Astrocyte of the cerebellum (primary cell): ENCODE data around the gene POU2AF3.

Experiments used
- DNase-seq: peaks from one replicate; pipeline ENCODE4 v3.0.0-alpha.2; 2011; ENCODE audit warnings: low read depth
- H3K4me3 ChIP-seq: 2 replicates; pipeline ENCODE4 v1.5.1; 2011; ENCODE audit warnings: mild to moderate bottlenecking, low read depth, low read length, moderate library complexity
- CTCF ChIP-seq: IDR thresholded peaks from 2 replicates; pipeline ENCODE4 v1.5.1; 2012; ENCODE audit warnings: low read length, low read depth, moderate library complexity, mild to moderate bottlenecking; ENCODE audit errors: missing control alignments
- in situ Hi-C: cut with HindIII; loops from 2 replicates; pipeline ENCODE4 v1.10.0; 2017; ENCODE audit warnings: low sequenced_read_pairs

The POU2AF3 gene

GRCh38 chr11:111305162-111305802, 6.9 kb downstream of the POU2AF3 start:
- in situ Hi-C loops, result no loop called here
- DNase-seq, result no peak
- TF ChIP-seq CTCF, result no peak
- no peak overlapping the region for H3K4me3 ChIP-seq

GRCh38 chr11:111305876-111306275, 7.5 kb downstream of the POU2AF3 start:
- no peak for TF ChIP-seq CTCF
- H3K4me3 ChIP-seq, result no peak overlapping the region
- in situ Hi-C loops, result no loop called here
- DNase-seq, result no peak

- in situ Hi-C loops, result no loop called here
- no peak for DNase-seq
- TF ChIP-seq CTCF, result no peak
- no peak overlapping the region for H3K4me3 ChIP-seq
Observed at GRCh38 chr11:111306321-111306720, 8.0 kb downstream of the POU2AF3 start.

- no peak for DNase-seq
- no peak overlapping the region for H3K4me3 ChIP-seq
- no peak for TF ChIP-seq CTCF
- in situ Hi-C loops, result no loop called here
Observed at GRCh38 chr11:111307472-111308108, 9.2 kb downstream of the POU2AF3 start.

- TF ChIP-seq CTCF, result no peak
- H3K4me3 ChIP-seq, result no peak overlapping the region
- in situ Hi-C loops, result no loop called here
- DNase-seq, result no peak
Observed at GRCh38 chr11:111308140-111308539, 9.8 kb downstream of the POU2AF3 start.

GRCh38 chr11:111309215-111309915, 11.0 kb downstream of the POU2AF3 start:
- no peak overlapping the region for H3K4me3 ChIP-seq
- TF ChIP-seq CTCF, result no peak
- no peak for DNase-seq
- in situ Hi-C loops, result no loop called here
